Measurements from ENCODE around the gene NAA40. TPM values are rescaled to one million over a fixed set of nuclear protein-coding genes. Genes with fewer than 3 reads are reported as not detected.
A peak's percentile ranks its signal among the peaks of the same experiment; 100 is the strongest.

NAA40 gene
- polyA plus RNA-seq, 1 experiment: 16.1 TPM

DNA sequence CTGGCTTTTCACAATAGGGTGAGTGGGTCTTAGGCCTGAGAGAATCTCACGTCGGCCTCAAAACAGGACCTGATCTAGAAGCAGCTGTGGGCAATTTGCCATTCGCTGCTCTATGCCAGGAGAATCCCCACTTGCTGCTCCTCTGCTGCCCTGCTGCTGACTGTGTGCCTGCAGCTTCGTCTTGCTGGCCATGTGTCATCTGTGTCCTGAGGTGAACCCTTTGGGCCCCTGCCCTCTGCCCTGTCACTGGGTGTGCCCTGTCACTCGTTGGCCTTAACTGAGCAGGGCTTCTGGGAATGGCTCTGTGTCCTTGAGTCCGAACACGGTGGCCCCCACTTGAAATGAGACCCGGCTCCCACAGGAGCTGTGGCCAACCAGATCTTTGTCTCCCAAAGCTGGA, 6.2 kb downstream of the NAA40 start:
- no peak overlapping the region for H3K4me3 ChIP-seq (ENCODE audit: low read depth, low read length)
- peaks cover 4% of the 10 kb centered on the region for H3K36me3 ChIP-seq (ENCODE audit: control insufficient read depth, insufficient read depth, low read length)
- TF ChIP-seq, protein P1, sequence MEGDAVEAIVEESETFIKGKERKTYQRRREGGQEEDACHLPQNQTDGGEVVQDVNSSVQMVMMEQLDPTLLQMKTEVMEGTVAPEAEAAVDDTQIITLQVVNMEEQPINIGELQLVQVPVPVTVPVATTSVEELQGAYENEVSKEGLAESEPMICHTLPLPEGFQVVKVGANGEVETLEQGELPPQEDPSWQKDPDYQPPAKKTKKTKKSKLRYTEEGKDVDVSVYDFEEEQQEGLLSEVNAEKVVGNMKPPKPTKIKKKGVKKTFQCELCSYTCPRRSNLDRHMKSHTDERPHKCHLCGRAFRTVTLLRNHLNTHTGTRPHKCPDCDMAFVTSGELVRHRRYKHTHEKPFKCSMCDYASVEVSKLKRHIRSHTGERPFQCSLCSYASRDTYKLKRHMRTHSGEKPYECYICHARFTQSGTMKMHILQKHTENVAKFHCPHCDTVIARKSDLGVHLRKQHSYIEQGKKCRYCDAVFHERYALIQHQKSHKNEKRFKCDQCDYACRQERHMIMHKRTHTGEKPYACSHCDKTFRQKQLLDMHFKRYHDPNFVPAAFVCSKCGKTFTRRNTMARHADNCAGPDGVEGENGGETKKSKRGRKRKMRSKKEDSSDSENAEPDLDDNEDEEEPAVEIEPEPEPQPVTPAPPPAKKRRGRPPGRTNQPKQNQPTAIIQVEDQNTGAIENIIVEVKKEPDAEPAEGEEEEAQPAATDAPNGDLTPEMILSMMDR (IDR thresholded peaks at IDR 0.05; ENCODE audit: insufficient read depth, low read depth, low read length): no peak
- CTCF ChIA-PET: interaction anchor here (0.7 to 11.6 kb wide), 22 partner anchors 10 to 465 kb away, joined by 3 to 188 read pairs (median 6); partner anchors contain the start of genes MARK2, RCOR2 and ZFTA
- no peaks in the 10 kb centered on the region for H3K27me3 ChIP-seq (ENCODE audit: control insufficient read depth, insufficient read depth, low read length)
- POLR2A ChIA-PET: no interaction called here
- no peak for DNase-seq (ENCODE audit: low read depth)

DNA sequence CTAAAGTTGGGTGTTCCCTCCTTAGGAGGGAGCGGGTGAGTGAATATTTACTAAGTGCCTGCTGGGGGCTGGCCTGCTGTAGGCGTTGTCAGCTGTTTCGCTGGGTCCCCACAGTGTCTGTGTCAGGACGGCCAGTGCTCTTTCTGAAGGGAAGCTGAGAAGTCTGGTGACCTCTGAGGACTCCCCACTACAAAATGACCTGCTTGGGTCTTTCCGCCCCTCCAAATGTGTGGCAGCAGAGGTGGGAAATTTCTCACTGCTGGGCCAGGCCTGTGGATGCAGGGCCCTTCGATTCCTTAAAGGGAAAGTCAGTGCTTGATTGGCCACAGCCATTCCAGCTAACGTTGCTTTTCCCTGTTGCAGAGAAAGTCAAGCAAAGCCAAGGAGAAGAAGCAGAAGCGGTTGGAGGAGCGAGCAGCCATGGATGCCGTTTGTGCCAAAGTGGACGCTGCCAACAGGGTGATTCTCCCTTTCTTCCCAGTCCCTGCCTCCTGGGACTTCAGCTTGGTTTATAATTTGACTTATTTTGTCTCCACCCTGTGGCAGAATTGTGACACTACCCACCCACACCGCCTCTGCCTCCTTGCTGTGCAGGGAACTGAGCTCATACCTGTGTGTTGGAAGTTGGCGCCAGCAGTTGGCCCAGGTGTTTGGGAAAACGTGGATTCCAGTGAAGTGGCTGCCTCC, 6.8 kb downstream of the NAA40 start:
- Histone ChIP-seq H3K4me3 (ENCODE audit: low read depth, low read length) (no peak overlapping the region), H3K36me3 (ENCODE audit: control insufficient read depth, insufficient read depth, low read length) (peaks cover 4% of the 10 kb centered on the region), H3K27me3 (ENCODE audit: control insufficient read depth, insufficient read depth, low read length) (no peaks in the 10 kb centered on the region)
- DNase-seq (ENCODE audit: low read depth): no peak
- TF ChIP-seq, protein P1 (IDR thresholded peaks at IDR 0.05; ENCODE audit: insufficient read depth, low read depth, low read length): peak; percentile 68
- ChIA-PET POLR2A (interaction anchor here (0.6 to 0.7 kb wide), 2 partner anchors 21 to 259 kb away, joined by 3 to 6 read pairs; no protein-coding TSS in a partner anchor), CTCF (interaction anchor here (0.7 to 11.6 kb wide), 27 partner anchors 9 to 466 kb away, joined by 3 to 188 read pairs (median 6); partner anchors contain the start of genes MARK2, RCOR2 and ZFTA)

DNA sequence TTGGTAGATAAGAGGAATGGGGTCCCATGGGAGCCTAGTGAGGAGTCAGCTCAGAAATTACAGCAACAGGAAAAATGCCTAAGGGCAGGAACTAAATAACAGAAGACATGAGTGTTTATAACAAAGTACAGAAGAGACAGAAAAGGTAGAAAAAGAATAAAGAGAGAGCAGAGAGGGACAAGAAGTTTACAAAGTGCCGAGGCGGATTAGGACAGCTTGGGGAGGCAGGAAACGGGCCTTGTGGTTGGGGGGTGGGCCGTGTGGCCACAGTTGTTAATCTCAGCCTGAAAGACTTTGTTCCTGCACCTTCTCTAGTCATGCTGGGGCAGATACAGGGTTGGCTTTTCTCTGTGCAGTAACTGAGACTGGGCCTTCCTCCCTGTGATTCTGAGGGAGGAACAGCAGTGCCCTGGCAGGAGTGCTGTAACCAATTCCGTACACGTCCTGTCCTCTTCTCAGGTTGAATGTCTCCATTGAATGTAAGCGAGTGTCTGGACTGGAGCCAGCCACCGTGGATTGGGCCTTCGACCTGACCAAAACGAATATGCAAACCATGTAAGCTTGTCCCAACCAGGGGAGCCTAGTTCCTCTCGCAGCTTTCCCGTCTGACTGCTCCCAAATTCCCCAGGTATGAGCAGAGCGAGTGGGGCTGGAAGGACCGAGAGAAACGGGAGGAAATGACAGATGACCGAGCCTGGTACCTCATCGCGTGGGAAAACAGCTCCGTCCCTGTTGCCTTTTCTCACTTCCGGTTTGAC, 13.2 kb downstream of the NAA40 start:
- TF ChIP-seq, protein P1 (IDR thresholded peaks at IDR 0.05; ENCODE audit: insufficient read depth, low read depth, low read length): no peak
- H3K4me3 ChIP-seq (ENCODE audit: low read depth, low read length): no peak overlapping the region
- DNase-seq (ENCODE audit: low read depth): no peak
- no peaks in the 10 kb centered on the region for H3K27me3 ChIP-seq (ENCODE audit: control insufficient read depth, insufficient read depth, low read length)
- ChIA-PET CTCF (interaction anchor here (0.9 to 11.6 kb wide), 3 partner anchors 10 to 114 kb away, joined by 3 to 188 read pairs (median 3); partner anchors contain the start of genes COX8A and MARK2), POLR2A (interaction anchor here (0.5 kb wide), 1 partner anchor 72 kb away, joined by 17 read pairs; no protein-coding TSS in a partner anchor)
- peaks cover 33% of the 10 kb centered on the region for H3K36me3 ChIP-seq (ENCODE audit: control insufficient read depth, insufficient read depth, low read length)

DNA sequence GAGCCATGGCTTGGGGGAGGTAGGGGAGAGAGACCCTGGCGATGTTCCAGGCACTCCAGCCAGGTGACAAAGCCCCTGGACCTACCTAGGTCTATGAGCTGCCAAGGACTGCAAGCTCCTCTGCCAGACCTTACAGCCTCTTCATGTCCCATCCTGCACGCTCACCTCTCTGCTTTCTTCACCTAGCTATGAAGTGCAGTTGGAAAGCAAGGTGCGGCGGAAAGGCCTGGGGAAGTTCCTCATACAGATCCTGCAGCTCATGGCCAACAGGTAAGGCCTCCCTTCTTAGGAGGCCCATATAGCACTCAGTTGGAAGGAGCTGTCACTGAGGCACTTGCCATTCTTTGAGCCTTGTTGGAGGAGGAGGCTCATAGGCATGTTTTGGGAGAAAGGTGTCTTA, 13.8 kb downstream of the NAA40 start:
- ChIA-PET POLR2A (interaction anchor here (0.5 kb wide), 1 partner anchor 73 kb away, joined by 17 read pairs; no protein-coding TSS in a partner anchor), CTCF (interaction anchor here (0.9 to 11.6 kb wide), 3 partner anchors 9 to 115 kb away, joined by 3 to 188 read pairs (median 3); partner anchors contain the start of genes COX8A and MARK2)
- no peak for DNase-seq (ENCODE audit: low read depth)
- Histone ChIP-seq H3K4me3 (ENCODE audit: low read depth, low read length) (no peak overlapping the region), H3K36me3 (ENCODE audit: control insufficient read depth, insufficient read depth, low read length) (peaks cover 33% of the 10 kb centered on the region), H3K27me3 (ENCODE audit: control insufficient read depth, insufficient read depth, low read length) (no peaks in the 10 kb centered on the region)
- TF ChIP-seq, protein P1 (IDR thresholded peaks at IDR 0.05; ENCODE audit: insufficient read depth, low read depth, low read length): no peak

DNA sequence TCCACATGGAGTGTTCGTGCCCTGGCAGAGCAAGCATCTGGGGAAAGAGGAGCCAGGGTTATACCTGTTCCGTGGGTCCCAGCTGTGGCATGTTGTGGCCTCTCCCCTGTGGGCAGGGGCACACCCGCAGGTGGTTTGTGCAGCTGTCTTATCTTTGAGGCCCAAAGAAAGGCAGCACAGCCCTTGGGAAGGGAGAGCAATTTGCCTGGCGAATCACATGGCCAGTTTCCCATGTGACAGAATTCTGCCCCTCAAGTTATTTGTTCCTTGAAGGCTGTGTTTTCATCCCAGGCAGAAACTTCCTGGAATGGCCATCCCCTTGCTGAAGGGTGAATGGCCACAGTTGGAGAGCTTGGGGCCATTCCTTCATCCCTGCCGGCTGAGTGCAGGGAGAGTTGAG, 19.2 kb downstream of the NAA40 start:
- POLR2A ChIA-PET: no interaction called here
- DNase-seq (ENCODE audit: low read depth): no peak
- Histone ChIP-seq H3K36me3 (ENCODE audit: control insufficient read depth, insufficient read depth, low read length) (peaks cover 26% of the 10 kb centered on the region), H3K4me3 (ENCODE audit: low read depth, low read length) (no peak overlapping the region), H3K27me3 (ENCODE audit: control insufficient read depth, insufficient read depth, low read length) (no peaks in the 10 kb centered on the region)
- TF ChIP-seq, protein P1 (IDR thresholded peaks at IDR 0.05; ENCODE audit: insufficient read depth, low read depth, low read length): no peak
- CTCF ChIA-PET: interaction anchor here (0.8 to 4.3 kb wide), 4 partner anchors 13 to 190 kb away, joined by 3 to 19 read pairs (median 6); no protein-coding TSS in a partner anchor

All from BJ (cell line).